ENCODE measurements around the gene APBA1. TPM values are rescaled to one million over a fixed set of nuclear protein-coding genes. Genes with fewer than 3 reads are reported as not detected.

APBA1 gene
- total and polyA plus RNA-seq, 9 of the 15 experiments (the other 6 are each of a cell fraction or from before 2014, with no cell fraction given), result 0.01 to 0.02 TPM; not detected in 7

DNA sequence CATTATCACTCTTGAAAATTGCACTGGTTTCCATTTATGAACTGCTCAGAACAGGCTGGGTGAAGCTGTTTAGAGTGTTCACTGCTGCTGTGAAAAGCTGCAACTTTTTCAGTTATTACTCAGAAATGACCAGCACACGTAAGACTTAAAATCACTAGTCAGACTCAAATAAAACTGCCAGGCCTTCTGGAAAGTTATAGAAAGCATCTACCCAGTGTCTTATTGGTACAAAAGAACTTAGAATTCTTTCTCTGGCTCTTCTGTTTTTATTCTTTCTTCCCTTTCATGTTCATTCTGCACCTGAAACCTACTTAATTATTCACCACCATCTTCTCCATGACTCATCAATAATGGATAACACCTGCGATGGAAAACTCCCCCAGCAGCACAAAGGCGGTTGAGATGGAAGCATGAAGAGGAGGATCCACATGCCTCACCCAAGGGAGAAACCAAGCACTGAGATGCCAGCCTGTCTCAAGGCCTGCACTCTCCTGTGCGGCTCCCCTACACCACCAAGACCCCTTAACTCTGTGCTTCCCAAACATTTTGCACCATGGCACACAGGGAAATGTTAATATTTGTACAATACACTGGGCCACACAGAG lies 175.2 kb downstream of the APBA1 start:
- BruUV-seq (replicated peaks), result no TSS peak
- H3K9me3 ChIP-seq (replicated peaks; ENCODE audit: control insufficient read depth, insufficient read depth, low read depth, low read length), result no peaks in the 10 kb centered on the region
- intact Hi-C loops (cut with micrococcal nuclease) (no loop called here), in situ Hi-C loops (cut with MboI) (no loop called here)
- no peak for DNase-seq (ENCODE audit: extremely low read depth in 1 of 4, low spot score in 3 of 4)
- peaks cover 0 to 6% of the 10 kb centered on the region in 2 experiments; a peak in 1 of 5 replicates for H3K27me3 ChIP-seq (ENCODE audit: control insufficient read depth in 2 of 2, insufficient read depth in 2 of 2, low read length in 2 of 2)
- CTCF ChIA-PET (ENCODE audit: low intra/inter-chr PET ratio), result interaction anchor here (0.7 kb wide), 1 partner anchor 357 kb away, joined by 4 read pairs; no protein-coding TSS in a partner anchor
- WGBS (ENCODE audit: insufficient coverage, low coverage, missing lambda C conversion rate), result 0% methylated on average over 4 of the region's 4 CpGs
- H3K4me3 ChIP-seq, result no peak overlapping the region
- no peak overlapping the region for H3K27ac ChIP-seq (ENCODE audit: extremely low read depth, low read depth, low read length)
- no peak overlapping the region for H2AFZ ChIP-seq (ENCODE audit: low read depth, low read length)
- no peaks in the 10 kb centered on the region for H3K79me2 ChIP-seq (ENCODE audit: control insufficient read depth, insufficient read depth, low read length)
- no peaks in the 10 kb centered on the region for H3K36me3 ChIP-seq (ENCODE audit: control insufficient read depth, insufficient read depth, low read length)
- no peak for ATAC-seq
- TF ChIP-seq PHF8 (IDR thresholded peaks at IDR 0.05; ENCODE audit: borderline replicate concordance, low read length) (no peak), EHMT2 (IDR thresholded peaks at IDR 0.05) (no peak), NR4A1 (CRISPR knock-in tag; IDR thresholded peaks at IDR 0.05) (no peak), NR4A1 (tag; IDR thresholded peaks at IDR 0.05) (no peak), IRF2 (CRISPR knock-in tag; IDR thresholded peaks at IDR 0.05) (no peak), CBFA2T3 (IDR thresholded peaks at IDR 0.05) (no peak), ZNF583 (CRISPR knock-in tag; IDR thresholded peaks at IDR 0.05) (no peak), ZKSCAN8 (CRISPR knock-in tag; IDR thresholded peaks at IDR 0.05) (no peak), ZNF23 (CRISPR knock-in tag; IDR thresholded peaks at IDR 0.05) (no peak), TAF1 (IDR thresholded peaks at IDR 0.05; ENCODE audit: control insufficient read depth, extremely low read depth, insufficient read depth, low read length, severe bottlenecking) (no peak)
- H3K9me1 ChIP-seq (ENCODE audit: control insufficient read depth, insufficient read depth, low read length), result no peaks in the 10 kb centered on the region
- POLR2A ChIA-PET, result no interaction called here
- no peak for FAIRE-seq
- H3K4me2 ChIP-seq (ENCODE audit: insufficient read depth, low read length), result no peak overlapping the region
- no peaks in the 10 kb centered on the region for H4K20me1 ChIP-seq (replicated peaks; ENCODE audit: control insufficient read depth, insufficient read depth, low read length)
- no peaks in the 10 kb centered on the region for H3K4me1 ChIP-seq (replicated peaks in 1 of 2; ENCODE audit: control insufficient read depth in 2 of 2, insufficient read depth in 2 of 2, low read length in 2 of 2)
- no peak overlapping the region for H3K9ac ChIP-seq (ENCODE audit: insufficient read depth in 1 of 2, low read depth in 2 of 2, low read length in 2 of 2)
